ENCODE measurements around the gene MARVELD1. TPM values are rescaled to one million over a fixed set of nuclear protein-coding genes. Genes with fewer than 3 reads are reported as not detected.

The MARVELD1 gene
- total RNA-seq, 1 experiment from 2014 or later, result 30.1 TPM

- CTCF ChIA-PET, result no interaction called here
- intact Hi-C loops (cut with micrococcal nuclease; ENCODE audit: unreplicated experiment), result no loop called here
- TF ChIP-seq, protein P1, sequence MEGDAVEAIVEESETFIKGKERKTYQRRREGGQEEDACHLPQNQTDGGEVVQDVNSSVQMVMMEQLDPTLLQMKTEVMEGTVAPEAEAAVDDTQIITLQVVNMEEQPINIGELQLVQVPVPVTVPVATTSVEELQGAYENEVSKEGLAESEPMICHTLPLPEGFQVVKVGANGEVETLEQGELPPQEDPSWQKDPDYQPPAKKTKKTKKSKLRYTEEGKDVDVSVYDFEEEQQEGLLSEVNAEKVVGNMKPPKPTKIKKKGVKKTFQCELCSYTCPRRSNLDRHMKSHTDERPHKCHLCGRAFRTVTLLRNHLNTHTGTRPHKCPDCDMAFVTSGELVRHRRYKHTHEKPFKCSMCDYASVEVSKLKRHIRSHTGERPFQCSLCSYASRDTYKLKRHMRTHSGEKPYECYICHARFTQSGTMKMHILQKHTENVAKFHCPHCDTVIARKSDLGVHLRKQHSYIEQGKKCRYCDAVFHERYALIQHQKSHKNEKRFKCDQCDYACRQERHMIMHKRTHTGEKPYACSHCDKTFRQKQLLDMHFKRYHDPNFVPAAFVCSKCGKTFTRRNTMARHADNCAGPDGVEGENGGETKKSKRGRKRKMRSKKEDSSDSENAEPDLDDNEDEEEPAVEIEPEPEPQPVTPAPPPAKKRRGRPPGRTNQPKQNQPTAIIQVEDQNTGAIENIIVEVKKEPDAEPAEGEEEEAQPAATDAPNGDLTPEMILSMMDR (conservative IDR thresholded peaks at IDR 0.05; ENCODE audit: low read depth, low read length), result peak; percentile 16; the same call in 1 of the 2 replicates
- no peak for TF ChIP-seq EZH2 (IDR thresholded peaks at IDR 0.05; ENCODE audit: borderline replicate concordance, low read depth, low read length, poor library complexity, severe bottlenecking)
- Histone ChIP-seq H3K27me3 (replicated peaks; ENCODE audit: insufficient read depth, low read depth, low read length, poor library complexity) (no peaks in the 10 kb centered on the region), H3K4me1 (ENCODE audit: insufficient read depth, low read length, poor library complexity, severe bottlenecking) (peaks cover 15% of the 10 kb centered on the region), H3K36me3 (ENCODE audit: insufficient read depth, low read length, poor library complexity, severe bottlenecking) (peaks cover 13% of the 10 kb centered on the region), H3K9me3 (ENCODE audit: low read depth, low read length, poor library complexity, severe bottlenecking) (no peaks in the 10 kb centered on the region), H3K27ac (ENCODE audit: low read depth, low read length, poor library complexity, severe bottlenecking) (no peak overlapping the region), H3K4me3 (ENCODE audit: low read depth, low read length, poor library complexity, severe bottlenecking) (no peak overlapping the region)
- POLR2A ChIA-PET (ENCODE audit: low non-redundant PET), result no interaction called here
- peak; percentile 68 for DNase-seq (ENCODE audit: low spot score)
- no TSS peak for BruUV-seq (replicated peaks)
Observed at GRCh38 chr10:97740613-97741012, 27.1 kb downstream of the MARVELD1 start.

DNA sequence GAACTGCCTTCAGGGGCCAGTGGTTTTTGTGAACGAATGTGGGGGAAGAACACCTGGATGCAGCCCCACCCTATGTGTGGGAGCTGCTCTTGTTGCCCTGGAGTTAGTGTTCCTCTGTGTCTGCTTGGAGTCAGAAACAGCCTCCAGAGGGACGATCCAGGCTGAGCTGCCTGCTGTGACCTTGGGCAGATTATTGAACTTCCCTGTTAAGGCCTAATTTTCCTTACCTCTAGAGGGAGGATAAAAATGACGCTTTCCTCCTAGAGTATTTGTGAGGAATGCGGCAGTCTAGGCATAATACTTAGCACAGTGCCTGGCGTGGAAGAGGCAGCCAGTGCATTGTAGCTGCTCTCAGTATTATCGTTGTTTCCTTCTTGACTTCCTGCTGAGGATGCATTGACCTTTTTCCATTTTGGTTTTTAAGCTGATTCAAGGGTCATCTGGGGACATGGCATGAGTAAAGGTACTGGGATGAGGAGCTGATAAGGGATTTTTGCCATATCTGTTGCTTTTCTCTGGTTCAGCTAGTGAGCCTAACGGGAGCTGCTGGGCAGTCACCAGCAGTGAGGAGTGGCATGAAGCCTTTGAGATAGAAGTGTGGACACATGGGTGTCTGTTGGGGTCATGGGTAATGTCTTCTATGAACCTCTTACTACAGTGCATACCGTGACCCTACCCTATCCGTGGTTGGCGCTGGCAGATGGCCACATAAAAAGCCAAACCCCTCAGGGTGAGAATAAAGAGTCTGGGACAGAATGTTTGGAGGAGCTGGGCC is 29.8 kb downstream of the MARVELD1 start:
- Histone ChIP-seq H3K27ac (ENCODE audit: low read depth, low read length, poor library complexity, severe bottlenecking) (no peak overlapping the region), H3K36me3 (ENCODE audit: insufficient read depth, low read length, poor library complexity, severe bottlenecking) (peaks cover 31% of the 10 kb centered on the region), H3K9me3 (ENCODE audit: low read depth, low read length, poor library complexity, severe bottlenecking) (no peaks in the 10 kb centered on the region), H3K4me1 (ENCODE audit: insufficient read depth, low read length, poor library complexity, severe bottlenecking) (peaks cover 11% of the 10 kb centered on the region), H3K4me3 (ENCODE audit: low read depth, low read length, poor library complexity, severe bottlenecking) (no peak overlapping the region), H3K27me3 (replicated peaks; ENCODE audit: insufficient read depth, low read depth, low read length, poor library complexity) (no peaks in the 10 kb centered on the region)
- no peak for DNase-seq (ENCODE audit: low spot score)
- ChIA-PET CTCF (interaction anchor here (0.7 kb wide), 1 partner anchor 42 kb away, joined by 4 read pairs; no protein-coding TSS in a partner anchor), POLR2A (ENCODE audit: low non-redundant PET) (no interaction called here)
- intact Hi-C loops (cut with micrococcal nuclease; ENCODE audit: unreplicated experiment), result no loop called here
- TF ChIP-seq, protein P1 (conservative IDR thresholded peaks at IDR 0.05; ENCODE audit: low read depth, low read length), result no peak
- TF ChIP-seq EZH2 (IDR thresholded peaks at IDR 0.05; ENCODE audit: borderline replicate concordance, low read depth, low read length, poor library complexity, severe bottlenecking), result no peak
- no TSS peak for BruUV-seq (replicated peaks)

DNA sequence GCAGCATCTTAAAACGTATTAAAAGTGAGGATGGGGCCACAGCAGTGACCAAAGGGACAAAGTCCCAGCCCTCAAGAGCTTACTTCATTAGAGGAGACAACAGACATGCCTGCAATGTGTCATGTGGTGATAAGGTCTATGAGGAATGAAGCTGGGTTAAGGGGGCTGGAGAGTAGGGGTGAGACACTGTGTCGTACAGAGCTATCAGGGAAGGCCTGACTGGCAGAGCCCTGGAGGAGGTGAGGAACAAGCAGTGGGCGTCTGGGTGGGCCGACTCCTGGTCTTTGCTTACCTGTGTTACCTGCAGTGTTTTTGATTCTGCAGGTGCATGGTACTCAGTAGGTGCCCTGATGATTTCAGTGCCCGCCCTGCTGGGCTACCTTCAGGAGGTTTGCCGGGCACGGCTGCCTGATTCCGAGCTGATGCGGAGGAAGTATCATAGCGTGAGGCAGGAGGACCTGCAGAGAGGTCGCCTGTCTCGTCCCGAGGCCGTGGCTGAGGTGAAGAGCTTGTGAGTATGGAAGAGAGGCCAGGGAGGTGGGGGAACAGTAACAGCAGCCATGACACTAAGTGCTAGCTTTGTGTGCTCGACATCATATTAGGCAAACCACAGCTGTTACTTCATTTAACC is 31.0 kb downstream of the MARVELD1 start:
- BruUV-seq (replicated peaks), result no TSS peak
- Histone ChIP-seq H3K4me3 (ENCODE audit: low read depth, low read length, poor library complexity, severe bottlenecking) (no peak overlapping the region), H3K4me1 (ENCODE audit: insufficient read depth, low read length, poor library complexity, severe bottlenecking) (peaks cover 9% of the 10 kb centered on the region), H3K9me3 (ENCODE audit: low read depth, low read length, poor library complexity, severe bottlenecking) (no peaks in the 10 kb centered on the region), H3K27ac (ENCODE audit: low read depth, low read length, poor library complexity, severe bottlenecking) (no peak overlapping the region), H3K27me3 (replicated peaks; ENCODE audit: insufficient read depth, low read depth, low read length, poor library complexity) (no peaks in the 10 kb centered on the region), H3K36me3 (ENCODE audit: insufficient read depth, low read length, poor library complexity, severe bottlenecking) (peaks cover 37% of the 10 kb centered on the region)
- ChIA-PET CTCF (interaction anchor here (0.7 kb wide), 1 partner anchor 43 kb away, joined by 4 read pairs; no protein-coding TSS in a partner anchor), POLR2A (ENCODE audit: low non-redundant PET) (no interaction called here)
- intact Hi-C loops (cut with micrococcal nuclease; ENCODE audit: unreplicated experiment), result no loop called here
- no peak for DNase-seq (ENCODE audit: low spot score)
- TF ChIP-seq, protein P1 (conservative IDR thresholded peaks at IDR 0.05; ENCODE audit: low read depth, low read length), result no peak
- TF ChIP-seq EZH2 (IDR thresholded peaks at IDR 0.05; ENCODE audit: borderline replicate concordance, low read depth, low read length, poor library complexity, severe bottlenecking), result no peak

Measured in A673 (cell line).